GM21717 (cell line): ENCODE results near the gene ANKS1B.
"Not testable (repeated sequence)": the region's sequence is repeated elsewhere in the genome, so short reads cannot be mapped to it uniquely, and the experiment has no call there.

Experiments used
- ATAC-seq: cut with Tn5 transposase; IDR thresholded peaks from one replicate; pipeline ENCODE4 v1.9.1; 2021; ENCODE audit warnings: mild to moderate bottlenecking, moderate library complexity; ENCODE audit not compliant: unreplicated experiment

ANKS1B gene

GRCh38 chr12:99302874-99303273 is 681.9 kb downstream of the ANKS1B start:
- no peak for ATAC-seq

GRCh38 chr12:99287136-99287535 is 697.6 kb downstream of the ANKS1B start:
- no peak for ATAC-seq

DNA sequence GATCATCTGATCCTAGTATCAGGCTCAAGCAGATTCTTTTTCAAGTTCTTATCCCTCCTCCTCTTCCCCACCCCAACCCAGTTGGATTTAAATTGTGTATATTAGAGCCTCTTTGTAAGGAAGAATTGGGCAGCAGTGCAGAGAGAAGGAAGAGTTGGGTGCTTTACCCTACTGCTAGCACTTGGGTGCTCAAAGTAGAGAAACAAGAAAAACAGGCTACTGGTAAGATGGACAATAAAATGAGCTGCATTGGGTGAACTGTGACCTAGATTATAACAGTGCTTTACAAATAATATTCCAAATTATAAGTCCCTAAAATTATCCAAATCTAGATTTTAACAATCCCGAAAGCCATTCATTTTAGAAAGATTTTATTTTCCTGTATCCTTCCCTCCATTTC is 700.6 kb downstream of the ANKS1B start:
- no peak for ATAC-seq

GRCh38 chr12:99282624-99283023 is 702.1 kb downstream of the ANKS1B start:
- no peak for ATAC-seq

DNA sequence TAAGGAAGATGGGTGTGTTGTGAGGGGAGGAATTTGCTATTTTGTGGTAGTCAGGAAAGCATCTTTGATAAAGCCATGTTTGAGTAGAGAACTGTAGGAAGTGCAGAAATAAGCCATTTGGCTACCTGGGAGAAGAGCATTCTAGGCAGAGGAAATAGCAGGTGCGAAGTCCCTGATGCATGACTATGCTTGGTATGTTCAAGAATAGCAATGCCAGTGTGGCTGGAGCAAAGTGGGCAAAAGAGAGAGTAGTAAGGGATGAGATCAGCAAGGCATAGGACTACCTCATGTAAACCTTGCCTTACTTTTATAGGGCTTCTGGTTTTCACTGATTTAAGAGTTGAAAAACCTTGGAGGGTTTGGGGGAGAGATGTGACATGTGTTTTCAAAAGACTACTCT is 702.6 kb downstream of the ANKS1B start:
- no peak for ATAC-seq

DNA sequence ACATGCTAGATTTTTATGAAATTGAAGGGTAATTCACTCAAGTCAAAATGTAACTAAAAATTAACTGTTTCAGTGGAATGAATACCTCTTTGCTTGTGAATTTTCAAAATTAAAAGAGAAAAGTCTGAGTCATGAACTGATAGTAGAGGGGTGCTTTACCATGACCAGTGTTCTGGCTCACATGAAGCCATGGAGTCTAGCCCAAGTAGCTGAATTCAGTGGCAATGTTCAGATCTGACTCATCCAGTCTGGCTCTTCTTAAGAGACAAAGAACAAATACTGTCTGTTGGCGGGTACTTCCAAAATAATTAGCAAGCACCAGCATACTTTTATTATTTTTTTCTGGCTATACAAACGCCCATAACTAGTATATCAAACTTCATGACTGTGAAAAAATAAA is 703.5 kb downstream of the ANKS1B start:
- no peak for ATAC-seq

DNA sequence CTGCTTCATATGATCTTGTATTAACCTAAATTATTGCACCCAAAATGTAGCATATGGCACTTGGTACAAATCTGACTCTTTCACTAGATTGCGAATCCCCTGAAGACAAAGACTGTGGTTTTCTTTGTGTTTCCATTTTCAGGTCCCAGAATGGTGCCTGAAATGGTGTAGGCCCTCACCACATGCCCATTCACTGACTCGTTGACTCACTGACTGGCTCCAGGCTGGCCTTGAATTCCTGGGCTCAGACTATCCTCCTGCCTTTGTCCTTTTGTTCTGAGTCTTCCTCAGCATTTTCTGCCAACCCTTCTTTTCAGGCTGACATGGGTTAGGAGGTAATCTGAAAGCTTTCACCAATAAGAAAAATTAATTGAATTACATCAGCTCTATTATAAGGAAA is 705.8 kb downstream of the ANKS1B start:
- no peak for ATAC-seq

DNA sequence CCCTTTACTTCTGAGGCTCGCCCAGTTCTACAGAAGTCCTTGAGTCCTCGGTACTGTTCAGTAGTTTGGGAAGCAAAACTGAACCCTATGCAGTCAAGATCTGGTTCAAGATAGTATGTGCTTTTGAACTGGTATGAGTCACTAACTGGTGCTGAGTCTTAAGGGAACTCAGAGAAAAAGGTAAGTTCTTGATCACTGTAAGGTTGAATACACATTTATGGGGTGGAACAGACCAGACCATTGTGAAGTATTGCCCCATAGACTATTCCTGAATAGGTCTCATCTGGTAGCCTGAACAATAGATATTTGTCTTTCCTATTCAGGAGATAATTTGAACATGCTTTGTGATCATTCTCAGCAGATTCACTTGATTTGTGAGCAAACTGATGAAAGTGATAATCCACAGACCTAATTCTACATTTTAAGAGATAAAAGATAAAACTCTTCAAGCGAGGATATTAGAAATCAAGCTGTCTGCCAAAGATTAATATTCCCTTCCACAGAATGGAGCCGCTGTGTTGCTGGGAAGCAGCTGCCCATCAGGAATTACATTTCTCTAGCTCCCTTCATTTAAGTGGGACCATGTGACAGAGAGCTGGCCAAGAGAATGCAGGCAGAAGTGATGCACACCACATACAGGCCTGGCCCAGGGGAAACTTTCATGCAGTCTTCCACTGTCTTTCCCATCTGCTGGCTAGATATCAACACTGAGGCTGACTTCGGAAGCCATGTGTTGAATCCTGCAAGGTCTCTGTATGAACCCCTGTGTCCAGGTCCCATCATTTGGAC is 707.0 kb downstream of the ANKS1B start:
- ATAC-seq = no peak

DNA sequence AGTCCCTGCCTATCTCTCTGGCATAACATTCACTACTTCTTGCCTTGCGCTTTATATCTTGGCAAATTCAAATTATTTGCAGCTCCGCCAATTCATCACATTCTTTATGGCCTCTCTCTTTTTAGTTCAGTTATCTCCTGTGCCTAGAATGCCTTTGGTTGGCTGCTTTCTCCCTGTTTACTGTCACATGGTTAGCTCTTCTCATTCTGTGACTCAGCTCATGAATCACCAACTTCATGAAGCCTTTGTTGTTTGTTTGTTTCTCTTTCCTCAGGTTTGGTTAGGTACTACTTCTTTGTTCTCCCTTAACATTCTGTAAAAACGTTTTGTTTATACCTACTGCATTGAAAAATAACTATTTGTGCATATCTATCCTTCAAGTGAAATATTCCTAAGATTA is 713.7 kb downstream of the ANKS1B start:
- ATAC-seq = no peak

- ATAC-seq = no peak
Measured at GRCh38 chr12:99267038-99267437, 717.7 kb downstream of the ANKS1B start.

DNA sequence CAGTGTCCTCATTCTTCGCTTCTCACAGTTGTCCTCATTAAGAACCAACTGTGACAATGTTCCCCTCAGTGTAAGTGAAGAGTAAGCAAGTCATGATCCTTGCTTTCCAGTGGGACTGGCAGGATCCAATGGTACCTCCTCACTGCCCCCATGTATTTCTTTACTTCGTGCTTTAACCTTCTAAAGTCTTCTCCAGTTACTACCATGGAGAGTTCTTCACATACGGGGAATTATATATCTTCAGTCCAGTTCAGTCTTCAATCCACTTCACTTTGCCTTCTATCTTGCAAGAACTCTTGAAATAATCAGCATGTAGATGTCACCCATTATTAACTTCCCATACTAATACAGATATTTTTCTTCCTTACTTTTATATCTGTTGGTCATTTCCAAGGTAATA is 719.1 kb downstream of the ANKS1B start:
- no peak for ATAC-seq

- ATAC-seq = no peak
Measured at GRCh38 chr12:99261256-99261655, 723.5 kb downstream of the ANKS1B start.

- no peak for ATAC-seq
Measured at GRCh38 chr12:99260456-99260996, 724.2 kb downstream of the ANKS1B start.

- no peak for ATAC-seq
Measured at GRCh38 chr12:99259040-99259934, 725.4 kb downstream of the ANKS1B start.

- no peak for ATAC-seq
Measured at GRCh38 chr12:99257672-99258071, 727.1 kb downstream of the ANKS1B start.

DNA sequence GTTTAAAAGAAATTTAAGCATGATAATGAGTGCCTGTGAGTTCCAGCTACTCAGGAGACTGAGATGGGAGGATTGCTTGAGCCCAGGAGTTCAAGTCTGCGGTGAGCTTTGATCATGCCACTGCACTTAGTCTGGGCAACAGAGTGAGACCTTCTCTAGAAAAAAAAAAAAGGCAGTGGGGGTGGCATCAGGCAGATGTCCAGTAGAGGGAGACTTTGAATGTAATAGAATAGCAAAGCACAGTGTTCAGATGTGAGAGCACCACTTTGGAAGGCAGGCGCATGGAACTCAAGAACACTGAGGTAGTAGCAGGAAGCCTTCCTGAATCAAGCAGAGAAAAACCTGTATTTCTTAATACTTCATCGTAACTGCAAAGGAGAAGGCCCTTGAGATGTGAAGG is 731.7 kb downstream of the ANKS1B start:
- ATAC-seq = no peak

DNA sequence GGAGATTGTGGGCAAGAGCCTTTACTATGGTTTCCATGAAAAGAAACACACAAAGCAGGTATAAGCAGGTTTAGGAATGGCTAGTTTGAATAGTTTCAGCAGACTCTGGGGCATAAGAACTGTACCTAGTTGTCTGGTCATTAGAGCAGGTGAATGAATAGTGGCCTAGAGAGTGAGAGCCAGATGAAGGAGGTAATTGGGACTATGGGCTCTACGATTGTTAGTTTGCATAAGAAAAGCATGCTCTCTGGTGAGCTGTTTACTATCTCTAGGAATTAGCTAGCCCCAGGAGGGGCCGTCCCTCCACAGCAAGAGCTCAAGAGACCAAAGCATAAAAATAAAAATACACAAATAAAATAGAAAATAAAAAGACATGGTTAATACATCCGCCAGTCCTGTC is 734.6 kb downstream of the ANKS1B start:
- no peak for ATAC-seq

DNA sequence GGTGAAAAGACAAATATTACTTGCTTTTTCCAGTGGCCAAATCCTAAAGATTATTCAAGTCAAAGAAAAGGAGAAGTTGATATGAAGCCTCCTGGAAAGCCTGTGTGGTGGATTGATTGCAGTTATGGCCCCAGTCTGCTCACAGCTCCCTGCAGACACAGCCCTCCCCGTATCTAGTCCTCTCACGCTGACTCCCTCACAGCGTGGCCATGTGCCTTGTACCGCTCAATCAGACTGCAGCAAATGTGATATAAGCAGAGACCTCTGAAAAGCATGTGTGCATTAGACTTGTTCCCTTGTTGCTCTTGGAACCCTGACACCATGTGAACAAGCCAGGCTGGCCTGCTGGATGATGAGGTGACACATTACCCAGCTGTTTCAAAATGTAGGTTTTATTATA is 735.2 kb downstream of the ANKS1B start:
- ATAC-seq = no peak

DNA sequence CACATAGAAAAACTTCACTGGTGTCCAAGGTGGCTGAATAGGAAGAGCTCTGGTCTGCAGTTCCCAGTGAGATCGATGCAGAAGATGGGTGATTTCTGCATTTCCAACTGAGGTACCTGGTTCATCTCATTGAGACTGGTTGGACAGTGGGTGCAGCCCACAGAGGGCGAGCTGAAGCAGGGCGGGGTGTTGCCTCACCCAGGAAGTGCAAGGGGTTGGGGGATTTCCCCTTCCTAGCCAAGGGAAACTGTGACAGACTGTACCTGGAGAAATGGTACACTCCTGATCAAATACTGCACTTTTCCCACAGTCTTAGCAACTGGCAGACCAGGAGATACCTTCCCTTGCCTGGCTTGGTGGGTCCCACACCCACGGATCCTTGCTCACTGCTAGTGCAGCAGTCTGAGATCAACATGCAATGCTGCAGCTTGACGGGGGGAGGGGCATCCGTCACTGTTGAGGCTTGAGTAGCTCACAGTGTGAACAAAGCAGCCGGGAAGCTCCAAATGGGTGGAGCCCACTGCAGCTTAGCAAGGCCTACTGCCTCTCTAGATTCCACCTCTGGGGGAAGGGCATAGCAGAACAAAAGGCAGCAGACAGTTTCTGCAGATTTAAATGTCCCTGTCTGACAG is 746.7 kb downstream of the ANKS1B start:
- not testable (repeated sequence) for ATAC-seq

- no peak for ATAC-seq
Measured at GRCh38 chr12:99235381-99235780, 749.4 kb downstream of the ANKS1B start.

GRCh38 chr12:99234702-99235101 is 750.0 kb downstream of the ANKS1B start:
- no peak for ATAC-seq
